Stimulated activated naive CD8-positive, alpha-beta T cell treated with anti-CD3 and anti-CD28 coated beads, Interleukin-15, Interleukin-2, amounts not matched to agents 100 ng/mL and 50 ng/mL, for 24 hours (primary cell): ENCODE measurements around the gene AGAP2.

Experiments used
- H3K27ac Mint-ChIP-seq: one replicate; pipeline ENCODE4 v1.8.0; 2021; ENCODE audit warnings: mild to moderate bottlenecking, mixed read lengths
- H3K27me3 Mint-ChIP-seq: one replicate; pipeline ENCODE4 v1.8.0; 2021; ENCODE audit warnings: mixed read lengths
- H3K36me3 Mint-ChIP-seq: one replicate; pipeline ENCODE4 v1.8.0; 2021; ENCODE audit warnings: low read depth, mixed read lengths
- H3K4me1 Mint-ChIP-seq: one replicate; pipeline ENCODE4 v1.8.0; 2021; ENCODE audit warnings: low read depth, mixed read lengths
- H3K4me3 Mint-ChIP-seq: one replicate; pipeline ENCODE4 v1.8.0; 2021; ENCODE audit warnings: mild to moderate bottlenecking, mixed read lengths
- H3K9me3 Mint-ChIP-seq: one replicate; pipeline ENCODE4 v1.8.0; 2021; ENCODE audit warnings: mixed read lengths

The AGAP2 gene

DNA sequence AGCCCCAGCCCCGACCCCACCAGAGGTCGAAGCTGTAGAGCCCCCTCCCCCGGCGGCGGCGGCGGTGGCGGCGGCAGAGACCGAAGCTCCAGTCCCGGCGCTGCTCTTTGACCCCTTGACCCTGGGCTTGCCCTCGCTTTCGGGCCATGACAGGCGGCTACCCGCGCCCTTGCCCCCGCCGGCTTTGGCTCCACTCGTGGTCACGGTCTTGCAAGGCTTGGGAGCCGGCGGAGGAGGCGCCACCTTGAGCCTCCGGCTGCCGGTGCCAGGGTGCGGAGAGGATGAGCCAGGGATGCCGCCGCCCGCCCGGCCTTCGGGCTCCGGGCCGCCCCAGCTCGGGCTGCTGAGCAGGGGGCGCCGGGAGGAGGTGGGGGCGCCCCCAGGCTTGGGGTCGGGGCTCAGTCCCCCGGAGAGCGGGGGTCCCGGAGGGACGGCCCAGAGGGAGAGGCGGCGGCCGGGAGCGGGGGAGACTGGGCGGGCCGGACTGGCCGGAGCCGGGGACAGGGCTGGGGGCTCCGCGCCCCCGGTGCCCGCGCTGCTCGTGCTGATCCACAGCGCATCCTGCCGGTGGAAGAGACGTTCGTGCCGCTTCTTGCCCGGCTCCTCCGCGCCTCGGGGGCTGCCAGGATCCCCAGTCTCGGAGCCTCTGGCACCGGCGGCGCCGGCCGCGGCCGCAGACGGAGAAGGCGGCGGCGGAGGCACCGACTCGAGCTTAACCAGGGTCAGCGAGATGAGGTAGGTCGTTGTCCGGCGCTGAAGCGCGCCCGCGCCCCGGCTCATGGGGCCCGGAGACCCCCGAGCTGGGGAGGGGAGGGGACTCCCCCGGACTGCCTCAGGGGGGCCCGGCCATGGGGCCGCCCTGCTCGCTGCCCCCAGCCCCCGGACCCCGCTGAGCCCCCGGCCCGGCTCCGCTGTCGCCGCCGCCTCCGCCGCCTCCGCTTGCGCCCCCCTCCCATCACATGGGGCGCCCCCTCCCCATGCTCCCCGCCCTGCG lies 778 bp downstream of the AGAP2 start:
- Mint-ChIP-seq H3K27ac (no peak overlapping the region), H3K4me1 (peaks cover 47% of the 10 kb centered on the region), H3K36me3 (peaks cover 38% of the 10 kb centered on the region), H3K9me3 (no peaks in the 10 kb centered on the region), H3K4me3 (no peak overlapping the region), H3K27me3 (no peaks in the 10 kb centered on the region)

DNA sequence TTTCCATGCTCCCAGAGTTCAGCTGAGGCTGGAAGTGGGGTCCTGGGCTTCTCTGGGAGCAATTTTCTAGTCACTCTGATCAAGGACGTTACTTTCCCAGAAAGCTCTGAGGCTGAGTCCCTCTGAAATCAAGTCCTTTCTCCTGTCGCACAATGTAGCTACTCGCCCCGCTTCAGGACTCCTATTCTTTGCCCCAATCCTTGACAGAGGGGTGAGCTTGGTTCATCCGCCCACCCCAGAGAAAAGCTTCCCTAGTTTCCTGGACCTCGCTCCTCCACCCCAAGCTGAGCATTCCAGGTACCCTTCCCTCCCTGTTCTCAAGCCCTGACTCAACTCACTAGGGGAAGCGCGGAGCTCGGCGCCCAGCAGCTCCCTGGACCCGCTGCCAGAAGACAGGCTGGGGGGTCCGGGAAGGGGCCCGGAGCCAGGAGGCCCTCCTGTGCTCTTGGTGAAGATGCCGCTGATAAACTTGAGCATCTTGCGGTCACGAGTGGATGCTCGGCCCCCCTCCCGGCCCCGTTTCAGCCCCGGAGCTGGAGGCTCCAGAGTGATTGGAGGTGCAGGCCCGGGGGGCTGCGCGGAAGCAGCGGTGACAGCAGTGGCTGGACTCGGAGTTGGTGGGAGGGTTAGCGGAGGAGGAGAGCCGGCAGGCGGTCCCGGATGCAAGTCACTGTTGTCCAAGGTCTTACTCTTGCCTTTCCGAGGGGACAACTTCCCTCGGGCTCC lies 1.6 kb downstream of the AGAP2 start:
- no peaks in the 10 kb centered on the region for H3K9me3 Mint-ChIP-seq
- H3K27ac Mint-ChIP-seq: no peak overlapping the region
- no peaks in the 10 kb centered on the region for H3K27me3 Mint-ChIP-seq
- peaks cover 45% of the 10 kb centered on the region for H3K36me3 Mint-ChIP-seq
- H3K4me1 Mint-ChIP-seq: peaks cover 41% of the 10 kb centered on the region
- no peak overlapping the region for H3K4me3 Mint-ChIP-seq

DNA sequence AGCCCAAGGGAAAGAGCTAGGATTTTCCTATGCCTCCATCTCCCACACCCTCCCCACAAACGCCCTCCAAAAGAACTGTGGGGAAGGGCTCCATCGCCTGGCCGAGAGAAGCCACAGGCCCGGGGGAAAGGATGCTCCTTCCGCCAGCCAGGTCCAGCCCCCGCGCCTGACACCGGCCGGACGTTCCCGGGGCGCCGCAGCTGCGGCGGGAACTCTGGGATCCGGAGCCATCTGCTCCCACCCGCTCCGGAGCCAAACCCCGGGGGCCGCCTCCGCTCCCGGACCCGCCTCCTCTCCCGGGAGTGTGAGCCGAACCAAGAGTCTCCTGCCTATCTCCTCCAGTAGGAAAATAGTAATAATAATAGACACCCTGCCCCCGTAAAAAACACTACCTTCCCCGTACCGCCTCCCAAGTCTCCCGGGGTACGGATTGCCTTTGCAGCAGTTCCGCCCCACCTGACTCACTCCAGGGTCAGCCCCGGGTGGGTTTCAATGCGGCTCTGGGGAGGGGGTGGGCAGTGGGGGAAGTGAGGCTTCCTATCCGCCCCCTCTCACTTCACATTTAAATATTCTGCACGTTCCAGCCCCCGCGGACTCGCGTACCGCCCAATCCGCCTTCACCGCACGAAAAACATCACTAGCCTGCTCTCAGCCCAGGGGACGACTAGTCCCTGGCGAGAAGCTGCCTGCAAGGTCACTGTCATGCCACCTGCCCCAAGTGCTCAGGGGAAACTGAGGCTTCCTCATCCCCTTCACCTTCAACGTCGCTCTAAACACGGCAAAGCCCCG lies 2.4 kb downstream of the AGAP2 start:
- H3K27ac Mint-ChIP-seq: no peak overlapping the region
- peaks cover 38% of the 10 kb centered on the region for H3K4me1 Mint-ChIP-seq
- no peaks in the 10 kb centered on the region for H3K9me3 Mint-ChIP-seq
- H3K27me3 Mint-ChIP-seq: no peaks in the 10 kb centered on the region
- H3K4me3 Mint-ChIP-seq: no peak overlapping the region
- peaks cover 49% of the 10 kb centered on the region for H3K36me3 Mint-ChIP-seq

DNA sequence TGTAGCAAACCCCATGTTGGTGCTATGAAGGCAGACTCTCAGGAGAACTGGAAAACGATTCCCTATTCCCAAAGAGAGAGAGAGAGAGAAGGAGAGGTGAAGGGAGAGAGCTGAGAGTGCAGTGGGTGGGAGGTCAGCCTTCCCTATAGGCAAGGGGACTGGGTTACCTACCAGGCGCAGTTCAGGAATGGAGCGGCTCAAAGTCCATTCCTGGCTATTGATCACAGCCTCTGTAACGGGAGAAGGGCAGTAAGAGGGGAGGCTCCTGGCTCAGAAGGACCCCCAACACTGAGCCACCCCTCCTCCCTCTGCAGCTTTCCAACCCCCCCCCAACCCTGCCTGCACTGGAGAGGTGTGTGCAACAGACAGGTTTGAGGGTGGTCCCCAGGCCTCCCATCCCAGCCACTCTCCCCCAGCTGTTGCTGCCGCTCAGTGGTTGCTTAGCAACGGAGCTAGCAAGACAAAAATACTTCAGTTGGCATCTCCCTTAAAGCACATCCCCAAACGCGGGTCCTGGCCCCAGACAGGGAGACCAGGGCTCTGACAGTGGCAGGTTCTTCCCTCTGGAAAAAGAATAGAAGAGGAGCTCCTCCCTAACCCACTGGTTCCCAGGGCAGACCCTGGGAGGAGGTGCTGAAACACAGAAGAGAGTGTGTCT lies 3.2 kb downstream of the AGAP2 start:
- H3K4me1 Mint-ChIP-seq: peaks cover 29% of the 10 kb centered on the region
- peak overlapping the region; percentile 70 for H3K27ac Mint-ChIP-seq
- no peaks in the 10 kb centered on the region for H3K9me3 Mint-ChIP-seq
- H3K36me3 Mint-ChIP-seq: peaks cover 55% of the 10 kb centered on the region
- no peaks in the 10 kb centered on the region for H3K27me3 Mint-ChIP-seq
- H3K4me3 Mint-ChIP-seq: no peak overlapping the region

DNA sequence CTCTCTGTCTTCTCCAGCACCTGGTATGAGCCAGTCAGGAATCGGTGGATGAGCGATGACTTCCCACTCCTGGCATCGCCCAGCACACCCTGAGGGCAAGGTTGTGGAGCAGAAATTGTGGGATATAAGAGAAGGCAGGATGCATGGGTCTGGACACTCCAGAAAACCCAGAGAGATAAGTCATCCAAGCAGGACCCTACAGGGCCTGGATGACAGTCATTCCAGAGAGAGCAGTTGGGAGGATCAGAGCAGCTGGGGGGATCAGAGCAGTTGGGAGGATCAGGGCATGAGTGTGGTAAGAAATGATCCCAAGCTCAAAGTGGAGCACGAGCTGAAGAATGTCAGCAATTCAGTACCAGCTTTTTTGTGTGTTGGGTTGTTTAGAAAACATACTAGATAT lies 4.0 kb downstream of the AGAP2 start:
- Mint-ChIP-seq H3K36me3 (peaks cover 62% of the 10 kb centered on the region), H3K27ac (no peak overlapping the region), H3K9me3 (no peaks in the 10 kb centered on the region), H3K4me3 (no peak overlapping the region), H3K27me3 (no peaks in the 10 kb centered on the region), H3K4me1 (peaks cover 23% of the 10 kb centered on the region)

DNA sequence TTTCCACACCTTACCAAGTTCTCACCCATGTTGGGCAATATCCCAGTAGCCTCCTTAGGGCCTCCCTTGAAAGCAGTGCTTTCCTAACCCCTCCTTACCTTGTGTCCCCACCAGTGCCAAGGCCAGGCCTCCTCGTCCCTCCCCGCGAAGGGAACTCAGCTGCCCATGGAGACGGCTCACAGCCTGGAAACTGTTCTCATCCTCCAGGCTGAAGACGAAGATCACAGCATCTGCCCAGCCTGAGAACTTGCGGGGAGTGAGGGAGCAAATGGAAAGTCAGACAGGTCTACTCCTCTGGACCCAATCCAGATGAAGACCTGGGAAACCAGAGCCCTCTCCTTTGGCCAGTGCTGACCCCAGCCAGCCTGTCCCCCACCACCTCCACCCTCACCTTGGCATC lies 4.6 kb downstream of the AGAP2 start:
- H3K36me3 Mint-ChIP-seq: peaks cover 56% of the 10 kb centered on the region
- H3K9me3 Mint-ChIP-seq: no peaks in the 10 kb centered on the region
- H3K27ac Mint-ChIP-seq: no peak overlapping the region
- peaks cover 16% of the 10 kb centered on the region for H3K4me1 Mint-ChIP-seq
- no peak overlapping the region for H3K4me3 Mint-ChIP-seq
- no peaks in the 10 kb centered on the region for H3K27me3 Mint-ChIP-seq

DNA sequence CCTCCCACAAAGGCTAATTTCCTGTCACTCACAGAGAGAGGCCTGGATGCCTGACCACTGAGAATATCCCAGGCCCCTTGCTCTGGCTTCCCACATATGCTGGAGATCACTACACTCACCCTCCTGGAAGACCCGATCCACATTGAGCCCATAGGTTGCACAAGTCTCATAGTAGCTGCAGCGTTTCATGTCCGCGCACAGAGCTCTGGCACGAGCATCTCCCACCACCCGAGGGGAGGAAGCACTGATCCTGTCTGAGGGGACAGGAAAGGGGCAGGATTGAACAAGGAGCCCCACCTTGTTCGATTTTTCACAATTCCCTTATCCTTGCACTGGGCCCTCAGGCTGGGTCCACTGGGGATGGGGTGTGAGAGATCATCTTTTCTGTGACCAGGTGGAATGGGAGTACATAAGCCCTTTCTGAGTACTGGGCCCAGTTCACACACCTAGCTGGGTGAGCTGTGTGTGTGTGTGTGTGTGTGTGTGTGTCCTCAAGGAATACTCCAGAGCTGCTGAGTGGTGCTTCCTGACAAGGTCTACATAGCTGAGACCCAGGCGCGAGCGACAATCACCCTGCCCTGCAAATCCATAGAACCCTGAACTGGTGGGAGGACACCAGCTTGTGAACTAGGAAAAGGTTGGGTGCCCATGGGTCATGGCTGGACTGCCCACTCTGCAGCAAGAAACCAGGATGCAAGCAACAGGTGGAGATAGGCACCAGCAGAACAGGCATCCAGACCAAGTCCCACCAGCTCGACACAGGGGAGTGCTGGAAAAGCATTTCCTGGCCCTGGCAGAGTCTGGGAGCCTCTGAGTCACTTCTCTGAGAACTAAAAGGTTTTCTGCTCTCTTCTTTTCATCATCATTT lies 5.6 kb downstream of the AGAP2 start:
- H3K9me3 Mint-ChIP-seq: no peaks in the 10 kb centered on the region
- peaks cover 62% of the 10 kb centered on the region for H3K36me3 Mint-ChIP-seq
- H3K4me1 Mint-ChIP-seq: peaks cover 15% of the 10 kb centered on the region
- H3K4me3 Mint-ChIP-seq: no peak overlapping the region
- H3K27ac Mint-ChIP-seq: no peak overlapping the region
- no peaks in the 10 kb centered on the region for H3K27me3 Mint-ChIP-seq

DNA sequence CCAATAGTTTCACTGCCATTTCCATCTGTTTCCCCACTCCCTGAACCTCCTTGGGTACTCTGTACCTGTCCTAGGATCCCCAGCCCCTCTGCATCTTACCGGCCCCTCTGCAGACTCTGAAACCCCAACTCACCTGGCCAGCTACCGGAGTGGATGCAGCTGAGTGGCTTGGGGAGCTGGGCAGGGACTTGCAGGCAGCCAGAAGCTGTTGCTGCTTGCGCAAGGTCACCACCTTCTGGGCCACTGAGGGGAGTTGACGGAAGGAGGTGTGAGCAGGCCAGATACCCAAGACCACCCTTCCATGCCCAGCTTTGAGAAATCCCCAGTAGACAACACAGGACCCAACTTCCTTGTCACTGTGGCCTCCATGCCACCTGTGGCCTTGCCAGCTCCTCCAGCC lies 6.3 kb downstream of the AGAP2 start:
- Mint-ChIP-seq H3K27ac (peak overlapping the region; percentile 34), H3K4me1 (peaks cover 15% of the 10 kb centered on the region), H3K27me3 (no peaks in the 10 kb centered on the region), H3K4me3 (no peak overlapping the region), H3K36me3 (peaks cover 66% of the 10 kb centered on the region), H3K9me3 (no peaks in the 10 kb centered on the region)

DNA sequence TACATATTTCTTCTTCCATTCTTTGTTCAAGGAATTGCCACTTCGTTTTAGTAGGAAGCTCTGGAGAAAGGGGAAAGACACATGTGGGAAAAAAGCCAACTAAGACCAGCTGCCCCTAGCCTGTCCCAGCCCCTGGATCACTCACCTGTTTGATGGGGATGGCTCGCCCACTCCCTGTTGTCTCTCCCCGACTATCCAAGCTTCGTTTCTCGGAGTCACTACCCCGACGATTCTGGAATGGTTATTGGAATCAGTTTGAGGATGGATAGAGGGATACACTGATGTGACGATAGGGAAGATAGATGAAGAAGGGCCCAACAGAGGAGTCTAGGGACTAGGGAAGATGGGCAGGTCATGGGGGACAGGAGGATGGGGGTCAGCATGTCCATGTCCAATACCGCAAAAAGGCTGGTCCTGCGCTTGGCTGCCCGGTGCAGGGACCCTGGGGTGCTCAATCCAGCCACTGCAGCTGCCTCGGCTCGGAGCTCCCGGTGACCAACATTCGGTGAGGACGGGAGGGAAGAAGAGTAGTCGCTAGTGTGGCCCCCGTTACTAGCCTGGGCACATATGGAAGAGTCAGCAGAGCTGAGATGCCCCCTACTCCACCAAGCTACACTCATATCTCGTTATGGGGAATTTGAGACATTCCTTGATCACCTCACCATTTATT lies 7.0 kb downstream of the AGAP2 start:
- no peak overlapping the region for H3K27ac Mint-ChIP-seq
- no peaks in the 10 kb centered on the region for H3K27me3 Mint-ChIP-seq
- no peaks in the 10 kb centered on the region for H3K9me3 Mint-ChIP-seq
- no peak overlapping the region for H3K4me3 Mint-ChIP-seq
- peaks cover 10% of the 10 kb centered on the region for H3K4me1 Mint-ChIP-seq
- H3K36me3 Mint-ChIP-seq: peaks cover 62% of the 10 kb centered on the region

DNA sequence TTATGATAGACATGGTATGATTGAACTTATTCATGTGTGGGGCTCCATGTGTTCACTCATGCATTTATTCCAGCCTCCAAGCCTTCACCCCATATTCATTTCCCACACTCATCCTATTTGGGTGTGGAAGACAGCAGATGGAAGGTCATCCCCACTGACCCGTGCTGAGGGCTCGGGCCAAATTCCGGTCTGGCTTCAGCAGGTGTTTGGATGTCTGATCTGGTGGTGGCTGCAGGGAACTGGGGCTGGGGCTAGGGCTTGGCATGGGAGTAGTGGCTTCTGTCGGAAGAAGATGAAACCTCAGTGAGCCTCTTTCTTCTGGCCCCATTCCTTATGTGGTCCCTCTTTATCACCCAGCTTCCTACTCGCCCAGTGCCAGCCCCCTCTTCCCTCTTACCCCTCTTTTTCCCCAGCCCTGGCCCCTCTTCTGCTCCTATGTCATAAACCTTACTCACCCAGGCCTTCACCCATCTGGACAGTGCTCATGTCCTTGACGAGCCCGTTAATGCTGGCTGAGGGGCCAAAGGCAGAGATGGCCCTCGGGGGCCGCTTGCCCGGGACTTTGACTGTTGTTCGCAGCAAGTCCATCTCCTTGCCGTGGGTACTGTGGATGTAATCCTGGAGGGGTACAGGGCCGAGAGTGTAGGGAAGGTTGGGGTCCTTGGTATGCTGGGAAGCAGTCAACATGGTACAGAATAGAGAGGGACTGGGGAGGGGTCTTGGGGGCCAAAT lies 8.0 kb downstream of the AGAP2 start:
- Mint-ChIP-seq H3K27ac (no peak overlapping the region), H3K4me1 (peaks cover 6% of the 10 kb centered on the region), H3K27me3 (no peaks in the 10 kb centered on the region), H3K36me3 (peaks cover 63% of the 10 kb centered on the region), H3K9me3 (no peaks in the 10 kb centered on the region), H3K4me3 (no peak overlapping the region)

DNA sequence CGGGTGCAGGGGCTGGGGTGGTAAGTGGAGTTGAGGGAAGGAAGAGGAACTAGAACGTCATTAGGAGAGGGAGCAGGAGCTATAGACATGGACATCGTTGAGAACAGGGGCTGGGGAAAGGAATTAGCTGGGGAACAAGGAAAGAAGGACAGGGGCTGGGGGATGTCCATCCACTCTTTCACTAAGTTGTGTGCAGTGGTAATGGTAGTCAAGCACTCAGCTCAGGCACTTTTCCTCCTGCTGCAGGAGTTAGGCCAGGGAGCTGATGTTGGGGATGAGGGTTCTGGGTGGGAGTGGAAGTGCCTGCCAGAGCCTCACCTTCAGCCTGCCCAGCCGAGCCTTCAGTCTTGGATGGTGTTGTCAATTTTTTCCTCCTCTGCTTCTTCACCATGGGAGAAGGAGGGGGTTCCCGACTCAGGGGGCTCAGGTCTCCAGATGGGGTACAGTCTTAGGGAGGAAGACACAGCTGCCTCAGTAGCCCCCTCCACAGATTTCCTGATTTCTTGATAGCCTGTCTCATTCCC lies 9.2 kb downstream of the AGAP2 start:
- Mint-ChIP-seq H3K9me3 (no peaks in the 10 kb centered on the region), H3K4me1 (peaks cover 4% of the 10 kb centered on the region), H3K27me3 (no peaks in the 10 kb centered on the region), H3K36me3 (peaks cover 54% of the 10 kb centered on the region), H3K4me3 (no peak overlapping the region), H3K27ac (no peak overlapping the region)

DNA sequence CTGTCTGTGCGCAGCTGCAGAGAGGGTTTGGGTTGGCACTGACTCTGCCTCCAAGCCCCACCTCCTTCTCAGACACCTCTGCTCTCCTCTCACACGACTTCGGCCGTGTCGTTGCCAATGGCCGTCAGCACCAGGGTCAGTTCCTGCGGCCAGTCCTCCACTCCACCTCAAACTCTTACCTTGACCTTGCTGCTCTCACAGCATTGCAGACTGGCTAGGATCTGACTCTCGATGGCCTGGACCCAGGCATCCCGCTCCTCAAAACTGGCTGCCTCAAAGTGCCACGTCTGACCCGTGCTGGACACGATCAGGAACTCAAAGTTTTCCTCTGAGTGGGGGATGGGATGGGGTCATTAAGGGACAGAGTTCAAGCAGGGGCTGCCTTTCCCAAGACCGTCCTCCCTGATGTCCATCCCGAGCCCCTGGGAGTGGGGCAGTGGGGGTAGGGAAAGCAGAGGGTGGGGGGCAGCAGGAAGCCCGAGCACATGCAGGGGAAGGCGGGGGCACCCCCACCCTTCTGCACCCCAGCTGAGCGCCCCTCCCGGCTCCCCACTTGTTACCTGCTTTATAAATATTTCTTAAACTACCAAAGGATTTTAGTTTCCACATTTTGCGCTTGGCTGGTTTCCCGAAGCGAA lies 10.7 kb downstream of the AGAP2 start:
- H3K36me3 Mint-ChIP-seq: peaks cover 40% of the 10 kb centered on the region
- no peak overlapping the region for H3K4me3 Mint-ChIP-seq
- peaks cover 4% of the 10 kb centered on the region for H3K4me1 Mint-ChIP-seq
- H3K27me3 Mint-ChIP-seq: no peaks in the 10 kb centered on the region
- H3K9me3 Mint-ChIP-seq: no peaks in the 10 kb centered on the region
- no peak overlapping the region for H3K27ac Mint-ChIP-seq
